H1 (cell line): ENCODE measurements around the gene RGMB. TPM values are rescaled to one million over a fixed set of nuclear protein-coding genes. Genes with fewer than 3 reads are reported as not detected.

ENCODE experiments used
- CTCF ChIA-PET: fragments of 300-600 bp; sonication (Branson Sonifier 250); formaldehyde crosslinking; loops from one replicate; lab custom pipeline; 2021; ENCODE audit not compliant: partially characterized antibody; lab: Charles Lee
- POLR2A ChIA-PET: fragments of 300-600 bp; sonication (Branson Sonifier 250); formaldehyde crosslinking; loops from one replicate; lab custom pipeline; 2021; ENCODE audit warnings: inconsistent platforms; ENCODE audit not compliant: partially characterized antibody; lab: Charles Lee
- DNase-seq, 2 experiments: peaks; one replicate each; pipeline versions ENCODE4 v3.0.0 to v3.0.0-alpha.2; 2010 to 2022; ENCODE audit warnings: low spot score in 2 of 2, low read depth in 1 of 2, mixed read lengths in 1 of 2
- FAIRE-seq: peaks from 2 replicates; lab custom pipeline; 2011; peaks lifted over from hg19 to GRCh38; lab: Jason Lieb, UNC
- H2AFZ ChIP-seq: 2 replicates; pipeline ENCODE4 v1.8.1; 2012; ENCODE audit warnings: low read length, inconsistent platforms
- H2AK5ac ChIP-seq: 2 replicates; pipeline ENCODE4 v1.6.1; 2013; ENCODE audit warnings: low read depth, low read length
- H2BK120ac ChIP-seq: replicated peaks from 2 replicates; pipeline ENCODE3; 2013; ENCODE audit warnings: low read depth, low read length, inconsistent platforms
- H2BK12ac ChIP-seq: 2 replicates; pipeline ENCODE4 v1.6.1; 2013; ENCODE audit warnings: low read depth, low read length
- H2BK15ac ChIP-seq: 2 replicates; pipeline ENCODE4 v1.6.1; 2013; ENCODE audit warnings: low read length
- H2BK20ac ChIP-seq: 2 replicates; pipeline ENCODE4 v1.6.1; 2013; ENCODE audit warnings: low read length
- H2BK5ac ChIP-seq: 2 replicates; pipeline ENCODE4 v1.6.1; 2013; ENCODE audit warnings: low read depth, low read length
- H3K14ac ChIP-seq: 2 replicates; pipeline ENCODE4 v1.6.1; 2013; ENCODE audit warnings: inconsistent platforms; ENCODE audit not compliant: insufficient read length
- H3K18ac ChIP-seq: 2 replicates; pipeline ENCODE4 v1.6.1; 2013; ENCODE audit warnings: low read length; ENCODE audit errors: extremely low read depth
- H3K23ac ChIP-seq: 2 replicates; pipeline ENCODE4 v1.6.1; 2013; ENCODE audit warnings: inconsistent platforms; ENCODE audit not compliant: insufficient read length
- H3K23me2 ChIP-seq: 2 replicates; pipeline ENCODE4 v1.6.1; 2013; ENCODE audit warnings: low read depth, low read length
- H3K27ac ChIP-seq: 2 replicates; pipeline ENCODE4 v1.6.1; 2011; ENCODE audit warnings: low read depth, low read length, inconsistent platforms
- H3K27me3 ChIP-seq, 4 experiments: replicated peaks in 1 of 4; 1 replicate in 1 of 4; 2 replicates in 3 of 4; pipeline versions ENCODE4 v1.6.1 to v1.8.1; 2011 to 2013; ENCODE audit warnings: low read length in 3 of 4, mild to moderate bottlenecking in 3 of 4, inconsistent platforms in 2 of 4, mixed read lengths in 2 of 4, moderate library complexity in 1 of 4; ENCODE audit not compliant: control insufficient read depth in 3 of 4, insufficient read depth in 3 of 4; ENCODE audit errors: extremely low read depth in 1 of 4
- H3K36me3 ChIP-seq, 4 experiments: 2 replicates each; pipeline versions ENCODE4 v1.6.1 to v1.8.1; 2011 to 2013; ENCODE audit warnings: mild to moderate bottlenecking in 4 of 4, low read length in 3 of 4, moderate library complexity in 2 of 4, control low read depth in 1 of 4, inconsistent platforms in 1 of 4; ENCODE audit not compliant: insufficient read depth in 4 of 4, control insufficient read depth in 2 of 4
- H3K4ac ChIP-seq: replicated peaks from 2 replicates; pipeline ENCODE3; 2013; ENCODE audit warnings: low read length, low read depth, mixed read lengths, inconsistent platforms; ENCODE audit not compliant: insufficient read length
- H3K4me1 ChIP-seq, 4 experiments: replicated peaks in 1 of 4; 1 replicate in 1 of 4; 2 replicates in 3 of 4; pipeline versions ENCODE4 v1.6.1 to v1.8.1; 2011 to 2013; ENCODE audit warnings: low read length in 3 of 4, inconsistent platforms in 2 of 4, mixed read lengths in 1 of 4; ENCODE audit not compliant: insufficient read depth in 4 of 4, control insufficient read depth in 3 of 4
- H3K4me2 ChIP-seq, 2 experiments: 2 replicates each; pipeline versions ENCODE4 v1.6.1 to v1.8.1; 2011 to 2013; ENCODE audit warnings: low read depth in 2 of 2, low read length in 2 of 2, control low read depth in 1 of 2, inconsistent platforms in 1 of 2, mild to moderate bottlenecking in 1 of 2; ENCODE audit not compliant: insufficient read depth in 1 of 2
- H3K4me3 ChIP-seq, 4 experiments: fragments of 200-600, 300-600 bp in 1 of 4; sonication (generic), shearing (Covaris generic), sonication (Bioruptor Twin) in 1 of 4; 2 replicates each; pipeline versions ENCODE4 v1.5.1 to v1.8.1; 2011 to 2016; ENCODE audit warnings: low read length in 4 of 4, low read depth in 3 of 4, control low read depth in 2 of 4, inconsistent platforms in 2 of 4, mild to moderate bottlenecking in 2 of 4, mixed read lengths in 1 of 4, moderate library complexity in 1 of 4; ENCODE audit not compliant: insufficient read depth in 2 of 4; ENCODE audit errors: extremely low read depth in 1 of 4
- H3K56ac ChIP-seq: replicated peaks from 2 replicates; pipeline ENCODE3; 2013; ENCODE audit warnings: low read depth, mild to moderate bottlenecking, mixed read lengths, low read length, inconsistent platforms; ENCODE audit not compliant: insufficient read length
- H3K79me1 ChIP-seq: 2 replicates; pipeline ENCODE4 v1.6.1; 2013; ENCODE audit warnings: low read depth, low read length, control low read depth
- H3K79me2 ChIP-seq, 2 experiments: 2 replicates each; pipeline versions ENCODE4 v1.6.1 to v1.8.1; 2012 to 2013; ENCODE audit warnings: low read length in 2 of 2, mild to moderate bottlenecking in 2 of 2, inconsistent platforms in 1 of 2; ENCODE audit not compliant: insufficient read depth in 2 of 2, control insufficient read depth in 1 of 2
- H3K9ac ChIP-seq, 4 experiments: replicated peaks in 1 of 4; 1 replicate in 1 of 4; 2 replicates in 3 of 4; pipeline versions ENCODE4 v1.6.1 to v1.8.1; 2011 to 2013; ENCODE audit warnings: low read depth in 3 of 4, low read length in 3 of 4, control low read depth in 2 of 4, mild to moderate bottlenecking in 2 of 4, moderate library complexity in 2 of 4, inconsistent platforms in 1 of 4; ENCODE audit errors: extremely low read depth in 1 of 4
- H3K9me3 ChIP-seq, 2 experiments: 2 replicates each; pipeline versions ENCODE4 v1.6.1 to v1.8.1; 2012 to 2013; ENCODE audit warnings: mild to moderate bottlenecking in 2 of 2, moderate library complexity in 2 of 2, control low read depth in 1 of 2, inconsistent platforms in 1 of 2, low read depth in 1 of 2, low read length in 1 of 2, mixed read lengths in 1 of 2; ENCODE audit not compliant: insufficient read depth in 2 of 2
- H4K20me1 ChIP-seq, 2 experiments: replicated peaks in 1 of 2; 2 replicates each; pipeline versions ENCODE3 to v1.8.1; 2011 to 2013; ENCODE audit warnings: inconsistent platforms in 2 of 2, low read length in 2 of 2, mild to moderate bottlenecking in 1 of 2; ENCODE audit not compliant: insufficient read depth in 2 of 2, control insufficient read depth in 1 of 2
- H4K5ac ChIP-seq: 2 replicates; pipeline ENCODE4 v1.6.1; 2013; ENCODE audit warnings: low read length, low read depth, mixed read lengths, inconsistent platforms; ENCODE audit not compliant: insufficient read length
- H4K8ac ChIP-seq: 2 replicates; pipeline ENCODE4 v1.8.0; 2013; ENCODE audit warnings: mild to moderate bottlenecking, moderate library complexity, low read length, inconsistent platforms; ENCODE audit not compliant: insufficient read depth; ENCODE audit errors: extremely low read depth
- H4K91ac ChIP-seq: replicated peaks from 2 replicates; pipeline ENCODE3; 2013; ENCODE audit warnings: low read length, mixed read lengths, inconsistent platforms; ENCODE audit not compliant: insufficient read length
- ASH2L ChIP-seq: fragments of 200-600, 300-600 bp; sonication (generic); IDR thresholded peaks from one replicate; pipeline ENCODE4 v1.7.1; 2017; ENCODE audit warnings: low read length
- CTBP2 ChIP-seq: IDR thresholded peaks from 2 replicates; pipeline ENCODE4 v1.7.0; 2011; ENCODE audit warnings: borderline replicate concordance, mild to moderate bottlenecking, moderate library complexity, mixed read lengths, low read length; ENCODE audit not compliant: insufficient read depth, insufficient read length
- EZH2 ChIP-seq: fragments of 200-600 bp; sonication (generic); IDR thresholded peaks from 2 replicates; pipeline ENCODE4 v1.7.1; 2012; ENCODE audit warnings: low read depth, mild to moderate bottlenecking, moderate library complexity, low read length, inconsistent platforms; ENCODE audit not compliant: severe bottlenecking
- POLR2A ChIP-seq, 2 experiments: IDR thresholded peaks; 1 replicate in 1 of 2; 2 replicates in 1 of 2; pipeline ENCODE4 v1.6.1; 2011; ENCODE audit warnings: low read depth in 2 of 2, low read length in 2 of 2, mild to moderate bottlenecking in 2 of 2; ENCODE audit errors: control extremely low read depth in 1 of 2
- SUZ12 ChIP-seq: fragments of 200-600 bp; sonication (generic); IDR thresholded peaks from 2 replicates; pipeline ENCODE4 v1.6.1; 2012; ENCODE audit warnings: mild to moderate bottlenecking, inconsistent platforms, low read length, moderate library complexity, mixed read lengths
- WGBS, 2 experiments: shearing (Covaris generic) in 1 of 2; methylation state at CpG; one replicate each; pipeline versions ENCODE4 v1.1.6 to v1.1.7; 2013 to 2015; ENCODE audit warnings: low lambda C conversion rate in 2 of 2, mixed read lengths in 2 of 2, inconsistent platforms in 1 of 2, low coverage in 1 of 2, missing lambda C conversion rate in 1 of 2; ENCODE audit not compliant: insufficient replicate concordance in 2 of 2, insufficient coverage in 1 of 2, insufficient read length in 1 of 2; ENCODE audit errors: extremely low coverage in 1 of 2, missing lambda C conversion rate in 1 of 2; 5-methylcytosine and 5-hydroxymethylcytosine counted together
- polyA plus RNA-seq, 7 experiments: library from polyadenylated mRNA; depleted of rRNA in 3 of 7; stranded (reverse) in 5 of 7; unstranded in 2 of 7; fragments of >200 nt in 5 of 7; fragments of 200-250 nt in 2 of 7; gene quantifications; 1 replicate in 5 of 7; 2 replicates in 1 of 7; 4 replicates in 1 of 7; pipeline versions ENCODE4 v1.2.1 to v1.2.3, GENCODE V29; 2011 to 2013; ENCODE audit warnings: missing spikeins in 2 of 7, mixed read lengths in 2 of 7
- total RNA-seq: library from RNA; stranded (reverse); fragmentation: NEBNext Ultra II Directional; extraction: Animal tissue kit (Norgen Biotek cat#: 25700); gene quantifications from 2 replicates; pipeline ENCODE4 v1.2.1, GENCODE V29; 2021

The RGMB gene
- total and polyA plus RNA-seq, 2 of the 8 experiments (the other 6 are each of a cell fraction or from before 2014, with no cell fraction given): 11.7 to 27.0 TPM

DNA sequence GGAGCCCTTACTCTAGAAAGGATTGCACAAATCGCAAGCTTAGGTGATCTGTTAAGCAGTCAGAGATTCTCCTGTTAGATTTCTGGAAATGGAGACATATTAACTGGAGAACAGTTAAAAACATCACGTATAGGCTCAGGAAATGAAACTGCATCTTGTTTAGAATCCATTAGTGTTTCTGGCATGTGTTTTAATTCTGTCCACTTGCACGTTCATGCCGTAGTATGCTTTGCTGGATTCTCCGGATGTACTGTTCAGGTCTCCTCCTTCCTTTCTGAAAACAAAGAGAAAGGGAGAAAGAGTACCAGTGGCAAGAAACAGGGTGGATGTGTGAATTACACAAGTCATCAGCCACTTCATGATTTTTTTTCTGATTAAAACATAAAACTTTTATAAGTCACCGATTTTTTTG lies 2.5 kb upstream of the RGMB start:
- H3K23ac ChIP-seq: no peak overlapping the region
- H3K79me2 ChIP-seq: peaks cover 0 to 15% of the 10 kb centered on the region in 2 experiments
- H3K4me2 ChIP-seq: peak overlapping the region; percentile 89 to 97
- POLR2A ChIA-PET: interaction anchor here (0.7 to 1.6 kb wide), 5 partner anchors 13 to 538 kb away, joined by 3 to 6 read pairs (median 4); no protein-coding TSS in a partner anchor
- peaks cover 0 to 19% (median 13%) of the 10 kb centered on the region in 4 experiments; a peak in 6 of 7 replicates for H3K27me3 ChIP-seq
- no peak overlapping the region for H4K8ac ChIP-seq
- no peak overlapping the region for H2BK5ac ChIP-seq
- no peak overlapping the region for H4K91ac ChIP-seq
- CTCF ChIA-PET: interaction anchor here (0.6 to 7.4 kb wide), 30 partner anchors 10 to 1349 kb away, joined by 3 to 94 read pairs (median 4); no protein-coding TSS in a partner anchor
- H4K5ac ChIP-seq: no peak overlapping the region
- H3K27ac ChIP-seq: no peak overlapping the region
- H3K56ac ChIP-seq: no peak overlapping the region
- no peak overlapping the region for H2AFZ ChIP-seq
- peaks cover 3 to 15% (median 11%) of the 10 kb centered on the region in 4 experiments; a peak in 6 of 7 replicates for H3K4me1 ChIP-seq
- peak overlapping the region; percentile 52 to 91 (median 82) for H3K4me3 ChIP-seq
- peak overlapping the region; percentile 10 to 68 (median 41); a peak in 3 of 7 replicates for H3K9ac ChIP-seq
- H2BK15ac ChIP-seq: no peak overlapping the region
- no peak overlapping the region for H2BK12ac ChIP-seq
- H2BK20ac ChIP-seq: no peak overlapping the region
- H3K14ac ChIP-seq: no peak overlapping the region
- peaks cover 10 to 13% of the 10 kb centered on the region in 2 experiments for H4K20me1 ChIP-seq
- H3K18ac ChIP-seq: peak overlapping the region; percentile 39; the same call in 1 of the 2 replicates
- H3K9me3 ChIP-seq: no peaks in the 10 kb centered on the region
- H3K4ac ChIP-seq: no peak overlapping the region
- H3K36me3 ChIP-seq: peaks cover 0 to 11% (median 0%) of the 10 kb centered on the region in 4 experiments; a peak in 1 of 8 replicates
- peaks cover 25% of the 10 kb centered on the region for H3K23me2 ChIP-seq
- no peak for FAIRE-seq
- WGBS, 2 experiments: 9% methylated on average over 6 of the region's 6 CpGs; no CpG with 5 or more reads in 1 of the 2 experiments
- TF ChIP-seq SUZ12 (no peak; the same call in 1 of the 2 replicates), POLR2A (IDR thresholded peaks at IDR 0.05; ENCODE audit: control extremely low read depth in 1 of 2, low read depth in 2 of 2, low read length in 2 of 2) (no peak; a peak in 1 of 3 replicates), ASH2L (no peak), EZH2 (peak; percentile 11), CTBP2 (no peak)
- DNase-seq: no peak
- H2BK120ac ChIP-seq: no peak overlapping the region
- no peak overlapping the region for H2AK5ac ChIP-seq
- H3K79me1 ChIP-seq: no peaks in the 10 kb centered on the region
